GM19023 (cell line): ENCODE measurements around the gene KRT33A.

Experiments used
- ATAC-seq: cut with Tn5 transposase; IDR thresholded peaks from one replicate; pipeline ENCODE4 v1.9.1; 2021; ENCODE audit warnings: mild to moderate bottlenecking, moderate library complexity; ENCODE audit not compliant: unreplicated experiment

The KRT33A gene

GRCh38 chr17:41331606-41332005 lies 19.0 kb downstream of the KRT33A start:
- ATAC-seq = no peak

DNA sequence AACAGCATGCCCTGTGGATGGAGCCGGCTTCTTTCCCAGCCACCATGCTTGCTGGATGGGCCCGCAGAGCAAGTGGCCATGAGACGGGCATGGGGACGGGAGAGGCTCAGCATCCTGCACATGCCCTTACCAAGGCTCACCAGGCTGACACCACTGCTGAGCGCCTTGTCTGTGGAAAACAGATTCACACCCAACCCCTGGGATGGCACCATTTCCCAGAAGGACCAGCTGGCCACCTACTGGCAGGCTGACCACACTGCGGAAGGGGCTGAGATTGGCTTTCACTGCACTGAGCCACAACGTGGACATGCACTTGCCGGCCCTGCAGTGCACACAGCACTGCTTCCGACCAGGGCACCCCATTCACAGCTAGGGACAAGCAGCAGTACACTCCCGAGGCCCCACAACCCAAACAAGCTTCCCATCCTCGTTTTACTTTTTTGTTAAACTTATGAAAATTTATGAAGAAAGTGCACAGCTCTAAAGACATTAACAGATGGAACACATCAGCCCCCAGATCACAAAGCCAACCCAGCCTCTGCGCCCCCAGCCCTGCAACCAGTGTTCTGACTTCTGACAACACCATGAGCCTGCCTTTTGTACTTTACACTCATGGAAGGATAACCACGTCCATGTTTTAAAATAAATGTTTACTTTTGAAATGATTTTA lies 21.2 kb downstream of the KRT33A start:
- ATAC-seq = no peak

GRCh38 chr17:41328207-41328606 lies 22.4 kb downstream of the KRT33A start:
- ATAC-seq = no peak

GRCh38 chr17:41327411-41328120 lies 23.1 kb downstream of the KRT33A start:
- ATAC-seq = no peak

GRCh38 chr17:41326173-41327145 lies 24.2 kb downstream of the KRT33A start:
- no peak for ATAC-seq

DNA sequence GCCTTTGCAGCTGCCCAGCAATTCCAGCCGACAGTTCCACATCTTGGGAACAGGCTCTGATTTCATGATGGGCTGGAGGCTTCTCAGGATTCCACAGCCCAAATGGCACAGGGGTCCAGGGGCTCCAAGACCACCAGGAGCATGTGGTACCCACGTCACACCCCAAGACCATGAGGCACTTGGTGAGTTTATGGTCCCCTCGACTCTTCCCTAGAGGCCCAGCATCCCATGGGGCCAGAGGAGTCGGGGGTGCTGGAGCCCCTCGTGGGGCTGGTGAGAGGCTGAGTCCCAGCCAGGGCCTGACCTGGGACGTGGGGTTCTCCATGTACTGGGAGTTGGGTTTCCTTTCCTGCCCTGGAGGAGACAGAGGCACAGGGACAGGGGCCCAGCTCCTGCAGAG lies 25.0 kb downstream of the KRT33A start:
- ATAC-seq = no peak

DNA sequence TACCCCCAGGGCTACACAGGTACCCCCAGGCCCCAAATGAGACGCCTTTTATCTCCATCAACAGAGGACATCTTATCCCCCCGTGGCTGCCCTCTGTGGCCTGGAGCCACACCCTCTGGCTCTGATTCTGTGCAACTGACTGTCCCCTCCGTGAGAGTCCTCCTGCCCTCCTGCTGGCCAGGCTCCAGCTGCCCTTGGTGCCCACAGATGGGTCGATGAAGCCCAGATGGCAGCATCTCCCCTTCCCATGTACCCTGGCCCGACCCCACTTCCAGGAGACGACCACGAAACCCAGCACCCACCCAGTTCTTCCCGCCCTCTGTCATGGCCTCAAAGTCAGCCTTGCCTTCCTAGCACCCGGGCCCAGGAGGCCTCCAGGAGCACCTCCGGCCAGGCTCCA lies 25.5 kb downstream of the KRT33A start:
- no peak for ATAC-seq

DNA sequence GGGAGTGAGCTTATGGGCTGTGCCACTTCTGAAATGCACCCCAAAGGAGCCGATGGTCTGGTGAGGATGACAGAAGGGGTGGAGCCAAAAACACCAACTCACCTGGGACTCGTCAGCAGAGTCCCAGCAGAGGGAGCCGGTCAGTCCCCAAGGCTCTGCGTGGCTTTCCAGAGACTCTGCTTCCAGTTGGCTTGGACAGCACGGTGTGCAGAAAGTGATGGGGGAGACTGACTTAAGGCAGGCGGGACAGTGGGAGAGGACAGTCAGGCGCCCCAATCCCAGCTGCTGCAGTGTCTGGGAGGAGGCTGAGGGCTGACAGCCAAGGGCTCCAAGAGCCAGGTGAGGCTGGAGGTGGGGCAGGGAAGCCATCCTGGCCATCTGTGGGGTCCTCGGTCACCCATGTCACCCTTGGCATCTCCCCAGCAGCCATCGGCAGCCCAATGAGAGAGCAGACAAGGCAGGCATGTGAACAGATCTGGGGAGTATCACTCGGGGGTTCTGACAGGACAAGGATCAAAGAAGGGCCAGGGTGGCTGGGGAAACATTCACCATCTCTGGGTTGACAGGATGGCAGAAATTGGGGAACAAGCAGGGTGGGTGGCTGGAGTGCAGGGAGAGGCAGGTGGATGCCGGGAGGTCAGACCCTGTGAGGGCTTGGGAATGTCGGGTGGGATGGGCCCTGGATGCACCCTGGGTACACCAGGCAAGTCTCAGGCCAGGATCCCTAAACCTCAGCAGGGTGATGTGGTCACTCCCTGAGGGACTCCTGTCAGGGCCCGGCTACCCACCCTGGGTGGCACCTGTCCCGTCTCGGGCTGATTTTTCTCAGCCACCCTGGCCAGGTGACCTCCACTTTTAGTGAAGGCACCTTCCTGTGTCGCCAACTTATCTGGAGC lies 26.2 kb downstream of the KRT33A start:
- no peak for ATAC-seq

DNA sequence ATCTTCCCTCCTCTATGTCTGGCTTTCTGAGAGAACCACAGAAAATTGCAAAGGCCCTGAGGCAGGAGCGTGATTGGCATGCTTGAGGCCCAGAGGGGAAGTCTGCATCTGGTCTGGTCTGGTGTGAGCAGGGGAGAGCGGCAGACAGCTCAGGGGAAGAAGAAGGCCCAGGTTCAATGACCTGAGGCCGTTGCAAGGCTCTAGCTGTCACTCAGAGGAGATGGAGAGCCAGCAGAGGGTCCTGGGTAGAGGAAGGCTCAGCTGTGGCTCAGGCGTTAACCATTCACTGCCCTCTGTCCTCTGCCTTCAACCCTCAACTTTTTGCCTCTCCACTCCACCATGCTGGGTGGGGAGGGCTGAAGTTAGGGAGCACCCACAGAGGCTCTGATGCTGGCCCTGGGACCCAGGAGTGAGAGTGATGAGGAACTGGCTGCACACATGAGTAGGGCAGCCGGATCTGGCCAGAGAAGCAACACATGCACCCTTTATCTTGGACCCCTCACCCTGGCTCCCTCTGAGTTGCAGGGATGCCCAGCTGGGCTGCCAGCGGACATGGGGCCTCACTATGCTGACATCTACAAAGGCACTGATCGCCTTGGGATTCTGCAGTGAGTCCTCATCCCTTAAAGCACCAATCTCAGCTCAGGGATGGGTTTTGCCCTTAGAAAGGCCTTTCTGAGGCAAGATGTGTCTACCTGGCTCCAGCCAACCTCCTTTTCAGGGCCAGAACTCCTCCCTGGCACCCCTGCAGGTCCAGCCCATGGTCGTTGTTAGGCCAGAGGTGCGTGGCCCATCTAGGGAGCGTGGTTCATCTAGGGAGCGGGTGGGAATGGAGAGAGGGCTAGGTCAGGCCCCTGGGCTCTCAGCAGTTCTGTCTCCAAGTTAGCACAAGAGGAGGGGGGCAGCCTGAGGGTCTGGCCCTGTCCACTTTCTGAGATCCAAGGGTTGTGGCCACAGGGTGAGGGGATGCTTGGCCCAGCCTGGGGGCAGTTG lies 27.4 kb downstream of the KRT33A start:
- ATAC-seq = no peak

- ATAC-seq = no peak
Observed at GRCh38 chr17:41322094-41322902, 28.3 kb downstream of the KRT33A start.

- ATAC-seq = no peak
Observed at GRCh38 chr17:41318231-41318630, 32.4 kb downstream of the KRT33A start.

- ATAC-seq = no peak
Observed at GRCh38 chr17:41315814-41316445, 34.7 kb downstream of the KRT33A start.

GRCh38 chr17:41315204-41315794 lies 35.3 kb downstream of the KRT33A start, which contains the start of gene KRTAP17-1:
TSS of gene KRTAP17-1 (minus strand) at chr17:41315710. CDS start at chr17:41315650, 60 bp downstream.
- no peak for ATAC-seq

DNA sequence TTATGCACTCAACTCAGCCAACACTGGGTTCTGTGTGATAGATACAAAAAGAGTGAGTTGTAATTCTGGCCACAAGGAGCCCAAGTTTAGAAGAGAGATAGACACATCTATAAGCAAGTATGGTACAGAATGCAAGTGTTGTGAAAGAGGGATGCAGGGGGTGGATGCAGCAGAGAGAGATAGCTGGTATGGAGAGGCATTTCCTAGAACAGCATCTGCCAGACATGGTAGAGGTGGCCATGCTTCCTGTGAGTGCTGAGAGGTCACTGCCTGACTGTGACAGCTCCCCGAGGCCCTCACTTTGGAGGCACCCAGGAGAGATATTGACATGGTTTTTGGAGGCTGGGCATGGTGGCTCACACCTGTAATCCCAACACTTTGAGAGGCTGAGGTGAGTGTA lies 39.5 kb downstream of the KRT33A start:
- ATAC-seq = no peak

DNA sequence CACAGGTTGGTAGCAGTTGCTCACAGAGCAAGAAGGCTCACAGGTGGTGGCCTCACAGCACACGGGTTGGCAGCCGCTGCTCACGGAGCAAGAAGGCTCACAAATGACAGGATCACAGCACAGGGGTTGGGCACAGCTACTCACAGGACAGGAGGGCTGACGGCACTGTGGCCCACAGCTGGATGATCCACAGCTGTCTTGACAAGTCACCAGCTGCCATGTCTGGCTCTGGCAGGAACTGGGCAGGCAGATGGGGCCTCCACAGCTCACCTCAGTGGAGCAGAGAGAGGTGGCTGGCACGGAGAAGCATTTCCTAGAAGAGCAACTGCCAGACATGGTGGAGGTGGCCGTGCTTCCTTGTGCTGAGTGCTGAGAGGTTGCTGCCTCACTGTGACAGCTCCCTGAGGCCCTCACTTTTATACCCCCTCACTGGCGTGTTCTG lies 41.7 kb downstream of the KRT33A start, which contains the start of gene KRTAP16-1:
TSS of gene KRTAP16-1 (minus strand) at position 392 of the 442 bp plus-strand sequence. CDS start at position 336, 56 bp downstream.
- ATAC-seq = no peak

GRCh38 chr17:41308251-41308917 lies 42.2 kb downstream of the KRT33A start:
- no peak for ATAC-seq

- ATAC-seq = no peak
Observed at GRCh38 chr17:41307647-41308046, 43.0 kb downstream of the KRT33A start.
